GM18498 (cell line): ENCODE measurements around the gene TMEM167B.
"Not testable (repeated sequence)": the region's sequence is repeated elsewhere in the genome, so short reads cannot be mapped to it uniquely, and the experiment has no call there.

ENCODE experiments used
- ATAC-seq: cut with Tn5 transposase; IDR thresholded peaks from one replicate; pipeline ENCODE4 v1.9.1; 2021; ENCODE audit warnings: mild to moderate bottlenecking, moderate library complexity; ENCODE audit not compliant: unreplicated experiment

The TMEM167B gene

DNA sequence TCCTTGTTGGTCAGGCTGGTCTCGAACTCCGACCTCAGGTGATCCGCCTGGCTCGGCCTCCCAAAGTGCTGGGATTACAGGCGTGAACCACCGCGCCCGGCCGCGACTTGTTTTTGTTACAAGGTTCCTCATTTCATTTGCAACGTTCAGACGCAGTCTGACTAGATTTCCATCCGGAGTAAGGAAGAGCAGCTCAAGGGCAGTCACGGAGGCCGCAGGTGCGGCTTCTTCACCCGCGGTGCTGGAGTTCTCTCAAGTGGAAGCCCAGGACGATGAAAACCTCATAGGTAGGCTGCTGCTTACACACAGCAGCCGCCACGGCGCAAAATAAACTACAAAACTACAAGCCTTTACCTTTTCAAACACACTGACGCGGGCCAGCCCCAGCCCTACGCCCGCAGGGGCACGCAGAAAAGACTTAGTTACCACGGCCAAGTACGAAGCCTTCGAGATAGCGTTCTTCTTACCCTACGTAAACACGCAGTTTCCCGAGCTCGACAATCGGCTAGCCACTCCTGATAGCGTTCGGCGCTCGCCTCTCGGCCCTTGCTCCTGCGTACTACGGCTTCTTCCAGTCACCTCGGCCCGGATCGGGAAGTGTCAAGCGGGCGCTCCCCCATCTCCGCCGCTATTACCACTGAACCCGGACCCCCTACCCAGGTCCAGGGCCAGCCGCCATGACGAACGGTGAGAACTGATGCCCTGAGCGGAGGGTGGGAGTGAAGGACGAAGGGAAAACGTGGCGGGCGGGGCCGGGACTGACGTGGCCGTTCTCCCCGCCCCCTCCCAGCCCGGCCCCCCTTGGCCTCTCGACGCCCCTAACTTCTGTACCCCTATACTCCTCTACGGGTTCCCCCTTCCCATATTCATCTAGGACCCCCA, at the start of gene TMEM167B:
Gene TMEM167B, plus strand, starts transcription at position 569 of the 882 bp plus-strand sequence. Its CDS starts 109 bp downstream, at position 678.
- ATAC-seq, result peak; percentile 93

DNA sequence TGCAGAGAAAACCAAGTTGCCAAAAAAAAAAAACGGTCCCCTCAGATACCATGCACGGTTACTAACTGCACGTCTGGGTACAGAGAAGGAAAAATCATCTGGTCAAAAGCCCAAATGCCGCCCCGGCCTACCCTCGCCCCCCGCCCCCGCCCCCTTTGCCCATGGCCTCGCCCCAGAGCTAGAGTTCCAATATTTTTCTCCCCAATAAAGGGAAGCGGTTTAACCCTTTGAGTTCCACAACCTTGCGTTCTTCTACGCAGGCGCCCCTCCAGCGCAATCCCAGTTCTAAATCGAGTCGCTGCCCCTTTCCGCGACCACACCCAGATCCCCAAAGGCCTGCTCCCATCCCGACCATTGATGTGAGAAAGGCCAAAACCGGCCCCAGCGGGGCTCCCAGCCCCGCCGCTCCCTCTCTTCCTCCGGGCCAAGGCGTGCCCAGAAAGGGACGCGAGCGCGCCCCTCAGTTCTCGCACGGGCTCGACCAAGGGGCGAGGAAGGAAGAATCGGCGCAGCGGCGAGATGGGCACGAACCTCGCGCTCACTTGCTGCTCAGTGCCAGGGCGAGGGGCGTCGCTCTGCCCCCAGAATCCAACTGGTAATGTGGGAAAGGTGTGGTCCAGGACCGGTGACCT, 49.5 kb upstream of the TMEM167B start:
- peak; percentile 27 for ATAC-seq

DNA sequence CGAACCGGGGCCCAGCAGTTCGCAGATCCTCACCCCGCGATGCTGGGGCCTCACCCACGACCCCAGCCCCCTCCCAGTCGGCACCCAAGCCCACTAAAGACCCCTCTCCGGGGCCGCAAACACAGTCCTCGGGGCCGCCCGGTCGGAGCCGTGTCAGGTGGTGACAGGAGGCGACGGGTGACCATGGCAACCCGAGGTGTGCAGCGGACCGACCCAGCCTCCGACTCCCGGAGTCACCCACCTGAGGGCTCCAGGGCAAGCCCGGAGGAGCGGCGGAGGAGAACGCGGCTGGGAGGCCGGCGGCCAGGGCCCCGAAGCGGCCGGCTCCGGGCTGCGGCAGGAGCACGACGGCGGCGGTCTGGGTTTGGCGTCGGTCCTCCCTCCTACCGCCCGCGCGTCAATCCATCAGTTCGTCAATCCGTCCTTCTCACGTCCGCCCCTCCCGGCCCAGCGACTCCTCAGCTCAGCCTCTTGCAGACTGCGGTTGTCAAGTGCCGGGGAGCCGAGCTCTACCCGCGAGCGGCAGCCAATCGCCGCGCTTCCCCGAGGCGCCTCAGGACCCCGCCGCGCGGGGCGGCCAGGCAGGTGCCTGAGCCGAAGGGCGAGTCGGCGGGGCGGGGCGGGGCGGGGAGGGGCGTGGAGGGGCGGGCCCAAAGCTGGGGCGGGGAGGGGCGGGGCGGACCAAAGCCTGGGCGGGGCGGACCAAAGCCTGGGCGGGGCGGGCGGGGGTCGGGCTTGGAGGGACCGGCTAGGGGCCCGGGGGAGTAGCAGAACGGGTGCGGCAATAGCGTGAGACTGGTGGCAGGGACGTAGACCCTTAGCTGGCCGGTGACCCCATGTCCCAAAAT, 48.7 kb upstream of the TMEM167B start, which contains the start of gene WDR47:
Gene WDR47, minus strand, starts transcription at position 482 of the 848 bp plus-strand sequence. CDS start 18,590 bp downstream, outside the sequence.
- ATAC-seq, result peak; percentile 98

DNA sequence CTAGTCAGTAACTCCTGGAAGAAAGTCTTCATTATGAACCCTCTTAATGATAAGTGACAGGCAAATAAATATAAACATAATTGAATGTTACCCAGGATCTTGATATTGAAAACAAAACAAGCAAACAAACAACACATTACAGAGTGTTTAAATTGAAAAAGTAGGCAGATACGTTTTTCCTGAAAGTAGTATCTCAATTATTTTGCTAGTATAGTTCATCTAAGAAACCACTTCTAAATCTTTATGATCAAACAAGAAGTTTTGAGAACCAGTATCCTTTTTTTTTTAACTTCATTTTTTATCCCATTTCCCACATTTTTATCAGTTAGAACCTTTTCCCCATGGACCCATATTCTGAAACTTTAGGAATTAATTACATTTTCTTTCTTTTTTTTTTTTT, 45.0 kb upstream of the TMEM167B start:
- ATAC-seq, result no peak

DNA sequence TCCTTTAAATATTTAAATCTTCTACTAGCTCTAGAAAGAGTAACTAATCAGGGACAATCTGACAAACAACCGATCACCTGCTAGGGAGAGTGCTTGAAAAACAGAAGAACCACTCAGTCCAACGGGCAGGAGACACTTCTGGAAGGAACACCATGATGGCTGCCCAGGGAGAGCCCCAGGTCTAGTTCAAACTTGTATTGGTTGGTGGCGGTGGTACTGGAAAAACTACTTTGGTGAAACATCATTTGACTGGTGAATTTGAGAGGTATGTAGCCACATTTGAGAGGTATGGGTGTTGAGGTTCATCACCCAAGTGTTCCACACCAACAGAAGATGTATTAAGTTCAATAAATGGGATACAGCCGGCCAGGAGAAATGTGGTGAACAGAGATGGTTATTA, 43.9 kb upstream of the TMEM167B start:
- no peak for ATAC-seq

DNA sequence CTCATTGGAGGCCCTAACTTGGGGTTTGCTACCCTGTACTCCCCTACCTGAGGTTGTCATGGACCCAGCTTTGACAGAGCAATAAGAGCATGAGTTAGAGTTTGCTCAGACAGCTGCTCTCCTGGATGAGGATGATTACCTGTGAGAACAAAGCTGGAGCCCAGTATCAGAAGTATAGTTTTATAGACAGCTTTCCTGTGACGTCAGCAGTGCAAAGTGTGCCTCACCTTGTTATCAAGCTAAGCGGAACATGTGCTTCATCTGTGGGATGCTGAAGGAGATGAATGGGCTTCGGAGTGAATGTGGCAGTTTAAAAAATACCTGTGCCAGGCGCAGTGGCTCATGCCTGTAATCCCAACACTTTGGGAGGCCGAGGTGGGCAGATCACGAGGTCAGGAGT, 43.2 kb upstream of the TMEM167B start:
- ATAC-seq, result no peak

DNA sequence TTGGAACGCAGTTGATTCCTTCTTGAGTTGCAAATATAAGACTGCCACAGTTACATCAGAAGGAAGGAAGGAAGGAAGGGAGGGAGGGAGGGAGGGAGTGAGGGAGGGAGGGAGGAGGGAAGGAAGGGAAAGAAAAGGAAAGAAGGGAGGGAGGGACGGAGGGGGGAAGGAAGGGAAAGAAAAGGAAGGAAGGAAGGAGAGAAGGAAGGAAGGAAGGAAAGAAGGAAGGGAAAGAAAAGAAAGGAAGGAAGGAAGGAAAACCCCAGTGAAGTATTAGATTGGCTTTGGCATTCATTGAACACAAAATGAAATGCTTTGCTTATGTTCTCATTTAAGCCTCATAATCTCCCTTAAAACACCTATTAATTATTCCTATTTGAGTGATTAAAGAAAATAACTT, 42.2 kb upstream of the TMEM167B start:
- ATAC-seq, result no peak

DNA sequence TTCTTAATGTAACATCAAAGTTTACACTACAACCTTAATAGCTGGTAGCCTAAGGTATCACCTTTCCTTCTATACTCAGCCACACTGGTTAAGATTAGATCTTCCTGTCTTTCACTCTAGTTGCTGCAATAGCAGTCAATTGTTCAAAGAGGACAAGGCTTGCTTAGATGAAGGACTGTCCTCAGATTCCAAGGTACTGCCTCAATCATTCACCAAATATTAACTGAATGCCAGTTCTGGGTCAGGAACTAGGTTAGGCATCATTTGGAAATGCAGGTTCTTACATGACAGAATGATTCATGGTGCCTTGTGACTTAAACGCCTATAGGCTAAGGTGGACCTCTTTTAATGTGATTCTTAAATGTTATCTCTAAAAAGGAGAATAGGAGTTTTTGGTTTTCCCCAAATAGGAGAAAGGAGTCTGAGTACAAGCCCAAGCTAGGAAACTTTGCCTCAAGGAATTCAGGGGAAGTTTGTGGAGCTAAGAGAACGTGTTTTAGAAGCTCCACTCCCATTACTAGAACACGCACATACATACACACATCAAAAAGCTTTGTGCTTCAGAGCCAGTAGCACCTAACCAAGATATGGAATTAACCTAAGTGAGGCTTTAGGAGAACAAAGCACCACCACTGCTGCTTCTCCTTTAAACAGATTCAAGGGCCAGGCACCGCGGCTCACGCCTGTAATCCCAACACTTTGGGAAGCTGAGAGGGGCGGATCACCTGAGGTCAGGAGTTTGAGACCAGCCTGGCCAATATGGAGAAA, 40.2 kb upstream of the TMEM167B start:
- ATAC-seq, result no peak

DNA sequence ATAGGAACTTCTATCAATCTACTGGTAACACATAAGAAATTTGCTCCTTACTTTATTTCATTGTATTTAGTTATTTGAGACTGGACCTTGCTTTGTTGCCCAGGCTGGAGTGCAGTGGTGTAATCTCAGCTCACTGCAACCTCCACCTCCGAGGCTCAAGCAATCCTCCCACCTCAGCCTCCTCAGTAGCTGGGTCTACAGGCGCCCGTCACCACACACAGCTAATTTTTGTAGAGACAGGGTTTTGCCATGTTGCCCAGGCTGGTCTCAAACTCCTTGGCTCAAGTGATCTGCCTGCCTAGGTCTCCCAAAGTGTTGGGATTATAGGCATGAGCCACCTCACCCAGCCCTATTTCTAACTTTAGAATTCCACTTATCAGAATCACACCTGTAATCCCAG, 38.4 kb upstream of the TMEM167B start:
- not testable (repeated sequence) for ATAC-seq

DNA sequence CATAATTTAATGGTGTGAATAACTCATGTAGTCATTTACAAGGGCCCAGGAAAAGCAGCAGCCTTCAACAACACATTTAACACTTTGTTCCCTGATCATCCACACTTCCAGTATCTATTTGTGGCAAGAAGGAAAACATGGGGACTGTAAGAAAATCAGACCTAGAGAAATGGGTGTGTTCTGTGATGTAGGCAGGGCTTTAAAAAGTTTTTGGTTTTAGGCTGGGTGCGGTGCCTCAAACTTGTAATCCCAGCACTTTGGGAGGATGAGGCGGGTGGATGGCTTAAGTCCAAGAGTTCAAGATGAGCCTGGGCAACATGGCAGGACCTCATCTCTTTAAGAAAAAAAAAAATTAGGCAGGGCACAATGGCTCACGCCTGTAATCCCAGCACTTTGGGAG, 34.5 kb upstream of the TMEM167B start:
- ATAC-seq, result no peak

DNA sequence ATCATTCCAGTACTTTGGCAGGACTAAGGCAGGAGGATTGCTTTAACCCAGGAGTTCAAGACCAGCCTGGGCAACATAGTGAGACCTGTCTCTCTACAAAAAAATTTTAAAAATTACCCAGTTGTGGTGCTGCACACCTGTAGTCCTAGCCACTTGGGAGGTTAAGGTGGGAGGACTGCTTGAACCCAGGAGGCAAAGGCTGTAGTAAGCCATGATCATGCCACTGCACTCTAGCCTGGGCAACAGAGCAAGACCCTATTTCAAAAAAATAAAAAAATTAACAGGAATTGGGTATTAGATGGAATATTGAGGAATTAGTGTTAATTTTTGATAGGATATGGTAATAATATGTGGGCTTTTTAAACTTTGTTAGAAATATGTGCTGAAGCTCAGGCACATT, 31.5 kb upstream of the TMEM167B start:
- ATAC-seq, result no peak

DNA sequence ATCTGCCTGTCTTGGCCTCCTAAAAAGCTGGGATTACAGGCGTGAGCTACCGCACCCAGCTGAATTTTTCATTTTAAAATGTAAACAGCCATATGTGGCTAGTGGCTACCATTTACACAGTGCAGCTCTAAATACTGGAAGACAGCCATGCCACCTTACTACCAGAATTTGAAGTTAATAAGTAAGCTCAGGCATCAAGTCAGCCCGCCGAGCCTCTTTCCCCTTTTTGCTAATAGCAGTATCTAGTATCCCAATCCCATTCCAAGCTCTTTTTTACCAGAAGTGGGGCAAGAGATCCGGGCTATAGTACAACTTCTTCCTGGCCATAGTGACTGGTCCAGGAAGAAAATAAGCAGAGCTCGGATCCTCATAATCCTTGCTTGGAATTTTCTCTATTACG, 29.9 kb upstream of the TMEM167B start:
- ATAC-seq, result no peak

DNA sequence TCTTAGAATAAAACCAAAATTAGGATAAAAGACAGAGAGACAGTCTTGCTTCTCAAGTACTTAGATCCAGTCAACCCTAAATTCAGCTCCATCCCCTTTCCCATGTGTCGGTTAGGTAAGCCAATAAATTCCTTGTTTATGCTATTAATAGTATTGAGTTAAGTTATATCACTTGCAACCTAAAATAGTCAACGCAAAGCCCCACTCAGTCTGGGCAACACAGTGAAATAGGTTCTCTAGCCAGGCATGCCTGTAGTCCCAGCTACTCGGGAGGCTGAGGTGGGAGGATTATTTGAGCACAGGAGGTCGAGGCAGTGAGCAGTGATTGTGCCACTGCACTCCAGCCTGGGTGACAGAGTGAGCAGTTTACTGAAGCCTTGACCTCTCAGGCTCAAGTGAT, 29.4 kb upstream of the TMEM167B start:
- no peak for ATAC-seq

DNA sequence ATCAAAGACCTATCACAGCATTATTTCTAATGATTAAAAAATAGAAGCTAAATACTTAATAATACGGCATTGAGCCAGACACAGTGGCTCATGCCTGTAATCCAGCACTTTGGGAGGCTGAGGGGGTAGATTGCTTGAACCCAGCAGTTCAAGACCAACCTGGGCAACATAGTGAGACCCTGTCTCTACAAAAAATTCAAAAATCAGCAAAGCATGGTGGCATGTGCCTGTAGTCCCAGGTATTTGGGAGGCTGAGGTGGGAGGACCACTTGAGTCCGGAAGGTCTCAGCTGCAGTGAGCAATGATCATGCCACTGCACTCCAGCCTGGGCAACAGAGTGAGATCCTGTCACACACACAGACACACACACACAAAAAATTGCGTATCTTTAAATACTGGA, 25.4 kb upstream of the TMEM167B start:
- no peak for ATAC-seq

DNA sequence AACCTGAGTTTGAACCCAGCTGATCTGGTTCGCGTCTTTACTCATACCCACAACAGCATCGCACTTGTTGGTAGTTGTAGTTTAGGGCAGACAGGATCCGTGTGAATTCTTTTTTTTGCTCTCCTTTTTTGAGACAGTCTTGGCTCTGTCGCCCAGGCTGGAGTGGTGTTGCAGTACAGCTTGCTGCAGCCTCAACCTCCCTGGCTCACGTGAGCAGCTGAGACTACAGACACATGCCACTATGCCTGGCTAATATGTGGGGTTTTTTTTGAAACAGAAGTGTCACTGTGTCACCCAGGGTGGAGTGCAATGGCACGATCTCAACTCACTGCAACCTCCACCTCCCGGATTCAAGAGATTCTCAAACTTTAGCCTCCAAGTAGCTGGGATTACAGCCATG, 22.7 kb upstream of the TMEM167B start:
- no peak for ATAC-seq

DNA sequence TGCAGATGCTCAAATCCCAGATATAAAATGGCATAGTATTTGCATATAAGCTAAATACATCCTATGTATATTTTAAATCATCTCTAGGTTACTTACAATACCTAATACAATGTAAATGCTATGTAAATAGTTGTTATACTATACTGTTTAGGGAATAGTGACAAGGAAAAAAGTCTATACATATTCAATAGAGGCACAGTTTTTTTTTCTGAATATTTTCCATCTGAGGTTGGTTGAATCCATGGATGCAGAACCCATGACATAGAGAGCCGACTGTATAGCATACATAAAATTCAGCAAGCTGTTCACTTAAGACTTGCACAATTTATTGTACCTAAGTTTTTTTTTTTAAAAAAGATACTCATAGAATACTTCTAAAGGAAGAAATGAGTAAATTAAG, 21.3 kb upstream of the TMEM167B start:
- ATAC-seq, result no peak

DNA sequence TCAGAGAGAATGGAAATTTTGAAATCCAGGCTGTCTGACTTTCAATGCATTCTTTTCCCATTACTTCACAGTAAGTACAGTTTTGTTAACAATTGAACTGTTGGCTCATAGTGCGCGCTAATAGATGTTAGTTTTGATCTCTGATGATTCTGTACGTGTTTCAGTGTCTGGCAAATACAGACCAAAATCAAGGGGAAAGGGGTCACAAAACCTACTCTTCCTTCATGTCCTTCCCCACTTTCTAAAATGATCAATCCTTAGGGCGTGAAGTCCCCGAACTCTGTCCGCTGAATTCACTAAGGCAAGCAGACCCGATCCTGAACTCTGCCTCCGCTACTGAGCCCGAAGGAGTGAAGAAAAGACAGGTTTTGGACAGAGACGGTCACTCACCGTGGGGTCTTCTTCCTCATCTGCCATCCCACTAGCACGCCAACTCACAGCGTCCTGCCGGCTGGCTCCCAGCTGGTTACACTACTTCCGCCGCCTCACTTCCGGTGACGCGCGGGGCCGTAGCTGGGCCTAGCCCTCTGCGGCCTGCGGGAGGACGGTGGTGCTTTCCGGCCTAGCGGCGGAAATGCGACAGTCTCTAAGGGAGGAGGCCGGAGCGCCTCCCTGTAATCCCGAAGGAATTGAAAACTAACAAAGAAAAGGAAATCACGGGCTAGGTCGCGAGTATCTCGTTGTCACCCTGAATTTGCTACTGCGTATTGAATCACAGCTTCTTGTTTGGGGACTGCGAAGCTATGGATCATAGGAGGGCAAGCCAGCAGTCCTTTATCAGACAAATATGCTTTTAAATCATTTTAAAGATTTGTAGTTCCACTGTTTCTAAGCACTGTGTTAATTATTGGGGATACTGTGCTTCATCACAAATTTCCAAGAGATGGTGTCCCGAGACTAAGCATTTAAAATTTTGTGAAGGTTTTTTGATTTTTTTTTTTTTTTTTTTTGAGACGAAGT, 14.8 kb upstream of the TMEM167B start, which contains the start of gene TAF13:
Gene TAF13, minus strand, starts transcription at position 473 of the 960 bp plus-strand sequence. Its CDS starts 56 bp downstream, at position 417.
- ATAC-seq, result peak; percentile 100

DNA sequence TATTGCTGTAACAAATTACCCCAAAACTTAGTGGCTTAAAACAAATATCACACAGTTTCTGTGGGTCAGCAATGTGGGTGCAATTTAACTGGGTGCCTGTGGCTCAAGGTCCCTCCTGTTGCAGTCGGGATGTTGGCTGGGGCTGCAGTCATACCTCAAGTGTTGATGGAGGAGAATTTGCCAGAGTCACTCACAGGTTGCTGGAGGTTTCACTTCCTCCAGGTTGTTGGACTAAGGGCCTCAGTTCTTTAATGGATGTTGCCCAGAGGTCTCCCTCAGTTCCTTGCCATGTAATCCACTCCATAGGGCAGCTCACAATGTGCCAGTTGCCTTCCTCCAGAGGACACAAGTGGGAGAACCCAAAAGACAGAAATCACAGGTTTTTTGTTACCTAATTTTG, 12.2 kb upstream of the TMEM167B start:
- no peak for ATAC-seq

DNA sequence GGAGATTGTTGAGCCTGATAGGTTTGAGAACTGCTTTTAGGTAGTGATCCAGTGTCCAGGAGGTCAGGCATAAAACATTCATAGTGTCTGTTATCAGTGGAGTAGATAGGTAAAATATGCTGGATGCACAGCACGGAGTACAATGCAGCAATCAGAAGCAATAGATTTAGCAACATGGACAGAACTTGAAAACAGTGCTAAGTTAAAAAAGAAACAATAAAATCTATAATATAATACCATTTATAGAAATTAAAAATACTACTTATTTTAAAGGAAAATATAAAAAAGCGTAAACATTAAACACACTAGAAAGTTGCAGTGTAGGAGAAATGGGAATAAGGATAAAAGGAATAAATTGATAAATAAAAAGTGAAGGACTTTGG, 11.3 kb upstream of the TMEM167B start:
- no peak for ATAC-seq
